NCI-H2081 treated with DMSO at 0.1 percent for 48 hours (cell line): ENCODE results near the gene PCLO.
"Not testable (repeated sequence)": the region's sequence is repeated elsewhere in the genome, so short reads cannot be mapped to it uniquely, and the experiment has no call there.

Source experiments
- DNase-seq: peaks from one replicate; lab custom pipeline; 2025; lab: John Stamatoyannopoulos, UW

Gene PCLO

DNA sequence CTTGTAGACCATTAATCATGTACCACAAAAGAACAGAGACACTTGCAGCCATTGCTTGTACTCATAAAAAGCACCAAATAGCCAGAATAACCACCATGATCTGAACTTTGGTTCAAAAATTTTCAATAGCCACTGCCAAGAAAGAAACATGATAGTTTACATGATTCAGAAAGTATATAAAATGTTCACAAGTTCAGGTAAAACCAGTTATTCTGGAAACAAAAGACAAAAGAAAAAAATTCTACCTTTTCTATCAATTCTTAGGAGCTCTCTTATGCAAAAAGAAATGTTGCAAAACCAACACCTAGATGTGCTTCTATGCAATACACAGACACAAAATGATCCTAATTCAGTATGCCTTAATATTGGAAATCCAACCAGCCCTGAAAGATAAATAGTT, 108.7 kb downstream of the PCLO start:
- DNase-seq, result no peak

DNA sequence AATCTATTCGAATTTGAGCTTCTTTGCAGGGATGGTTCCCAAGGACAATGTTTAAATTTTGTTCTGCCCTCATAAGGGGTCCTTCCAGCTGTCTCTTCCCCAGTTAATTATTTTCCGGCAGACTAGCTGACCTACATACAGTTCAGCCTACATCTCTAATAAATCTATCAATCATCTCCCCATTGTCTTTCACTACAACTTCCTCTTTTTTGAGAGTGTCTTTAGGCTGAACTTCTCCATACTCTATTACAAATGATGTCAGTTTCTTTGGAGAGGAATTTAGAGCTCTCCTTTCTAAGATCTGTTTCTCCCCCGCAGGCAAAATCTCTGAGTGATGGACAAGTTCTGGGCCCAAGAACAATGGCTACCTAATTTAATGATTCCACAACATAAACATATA, 122.2 kb downstream of the PCLO start:
- no peak for DNase-seq

DNA sequence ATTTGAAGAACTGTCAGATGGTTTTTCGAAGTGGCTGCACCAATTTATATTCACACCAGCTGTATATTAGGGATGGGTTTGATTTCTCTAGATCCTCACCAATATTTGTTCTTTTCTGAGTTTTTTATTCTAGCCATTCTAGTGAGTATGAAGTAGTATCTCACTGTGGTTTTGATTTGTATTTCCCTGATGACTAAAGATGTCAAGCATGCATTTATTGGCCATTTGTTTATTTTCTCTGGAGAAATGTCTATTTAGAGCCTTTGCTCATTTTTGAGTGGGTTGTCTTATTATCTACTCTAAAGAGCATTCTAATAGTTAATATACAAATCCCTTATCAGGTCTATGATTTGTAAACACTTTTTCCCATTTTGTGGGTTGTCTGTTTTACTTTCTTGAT, 123.9 kb downstream of the PCLO start:
- no peak for DNase-seq

DNA sequence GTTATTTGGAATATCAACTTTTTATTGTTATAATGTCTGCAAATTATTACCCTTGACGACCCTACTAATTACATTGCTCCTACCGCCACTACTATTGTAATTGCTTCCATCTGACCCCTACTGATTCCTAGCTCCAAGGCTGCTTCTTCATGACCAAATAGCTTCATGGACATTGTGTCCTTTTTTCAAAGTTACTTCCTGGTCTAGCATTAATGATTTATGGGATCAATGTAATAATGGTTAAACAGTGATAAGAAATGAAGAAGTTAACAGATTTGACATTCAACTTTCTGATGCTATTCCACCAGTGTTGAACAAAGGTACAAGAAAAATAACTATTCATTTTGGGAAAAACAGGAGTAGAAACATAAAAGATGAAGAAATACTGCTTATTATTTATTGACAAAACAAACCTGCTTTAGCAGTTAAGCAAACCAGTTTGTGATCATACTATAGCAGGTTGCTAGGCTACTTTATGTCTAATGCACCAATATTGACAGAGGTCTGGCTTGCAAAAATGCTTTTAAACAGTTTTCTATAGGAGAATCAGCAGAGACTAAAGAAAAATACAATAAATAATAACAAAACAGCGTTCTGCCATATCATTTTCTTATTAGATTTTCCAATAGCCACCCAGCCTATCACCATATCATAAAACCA, 125.8 kb downstream of the PCLO start:
- no peak for DNase-seq

DNA sequence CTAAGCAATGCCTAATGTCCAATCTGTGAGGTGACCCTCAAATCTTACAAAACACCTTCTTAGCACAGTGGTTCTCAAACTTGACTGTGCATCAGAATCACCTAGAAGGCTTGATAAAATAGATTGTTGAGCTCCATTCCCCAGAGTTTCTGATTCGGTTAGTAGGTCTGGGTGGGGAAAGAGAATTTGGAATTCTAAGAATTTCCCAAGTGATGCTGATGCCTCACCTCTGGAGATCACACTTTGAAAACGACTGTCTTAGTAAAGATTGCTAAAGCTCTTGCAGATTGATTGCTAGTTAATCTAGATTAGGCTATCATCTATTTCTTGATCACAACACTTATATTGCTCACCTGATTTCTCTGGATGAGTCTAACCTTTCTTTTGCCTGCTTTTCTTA, 126.6 kb downstream of the PCLO start:
- no peak for DNase-seq

DNA sequence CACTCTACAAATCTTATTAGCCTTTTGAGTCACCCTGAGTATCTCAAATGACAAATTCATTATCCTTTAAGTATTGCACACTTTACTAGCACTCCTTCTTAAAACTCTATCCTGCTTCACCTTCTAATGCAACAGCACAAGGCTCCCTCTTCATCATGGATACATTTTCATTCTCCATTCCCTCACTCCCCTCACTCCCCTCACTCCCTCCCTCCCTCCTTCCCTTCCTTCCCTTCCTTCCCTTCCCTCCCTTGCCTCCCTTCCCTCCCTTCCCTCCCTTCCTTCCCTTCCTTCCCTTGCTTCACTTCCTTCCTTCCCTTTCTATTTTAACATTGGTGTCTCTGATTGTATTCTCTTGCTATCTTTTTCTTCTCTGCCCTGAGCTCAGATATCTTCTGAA, 130.5 kb downstream of the PCLO start:
- no peak for DNase-seq

DNA sequence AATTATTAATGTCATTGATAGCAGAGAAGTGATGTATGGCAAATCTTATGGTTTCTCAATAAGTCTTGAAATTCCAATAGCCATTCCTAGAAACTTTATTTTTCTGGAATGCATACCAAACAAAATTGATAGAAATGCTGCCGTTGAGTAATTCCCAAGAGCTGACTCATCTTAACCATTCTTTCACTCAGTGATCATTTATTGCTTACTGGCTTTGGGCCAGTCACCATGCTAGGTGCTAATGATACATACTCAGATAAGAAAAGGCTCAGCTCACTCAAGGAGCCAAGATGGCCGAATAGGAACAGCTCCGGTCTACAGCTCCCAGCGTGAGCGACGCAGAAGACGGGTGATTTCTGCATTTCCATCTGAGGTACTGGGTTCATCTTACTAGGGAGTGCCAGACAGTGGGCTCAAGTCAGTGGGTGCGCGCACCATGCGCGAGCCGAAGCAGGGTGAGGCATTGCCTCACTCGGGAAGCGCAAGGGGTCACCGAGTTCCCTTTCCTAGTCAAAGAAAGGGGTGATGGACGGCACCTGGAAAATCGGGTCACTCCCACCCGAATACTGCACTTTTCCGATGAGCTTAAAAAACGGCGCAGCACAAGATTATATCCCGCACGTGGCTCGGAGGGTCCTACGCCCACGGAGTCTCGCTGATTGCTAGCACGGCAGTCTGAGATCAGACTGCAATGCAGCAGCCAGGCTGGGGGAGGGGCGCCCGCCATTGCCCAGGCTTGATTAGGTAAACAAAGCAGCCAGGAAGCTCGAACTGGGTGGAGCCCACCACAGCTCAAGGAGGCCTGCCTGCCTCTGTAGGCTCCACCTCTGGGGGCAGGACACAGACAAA, 138.6 kb downstream of the PCLO start:
- DNase-seq, result not testable (repeated sequence)

DNA sequence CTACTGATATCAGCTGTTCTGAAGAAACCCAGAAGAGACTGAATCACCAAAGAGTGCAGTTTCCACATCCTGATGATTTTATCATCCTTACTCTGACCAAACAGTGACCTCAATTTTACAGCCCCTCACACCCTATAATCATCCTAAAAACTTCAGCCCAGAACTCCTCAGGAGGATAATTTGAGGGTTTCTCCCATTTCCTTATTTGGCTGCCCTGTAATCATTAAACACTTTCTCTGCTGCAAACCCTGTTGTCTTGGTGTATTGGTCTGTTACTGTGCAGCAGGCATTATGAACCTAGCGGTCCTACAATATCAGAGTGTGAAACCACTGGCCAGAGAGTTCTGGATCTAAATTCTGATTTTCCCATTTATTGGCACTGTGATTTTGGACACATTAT, 141.7 kb downstream of the PCLO start:
- no peak for DNase-seq

DNA sequence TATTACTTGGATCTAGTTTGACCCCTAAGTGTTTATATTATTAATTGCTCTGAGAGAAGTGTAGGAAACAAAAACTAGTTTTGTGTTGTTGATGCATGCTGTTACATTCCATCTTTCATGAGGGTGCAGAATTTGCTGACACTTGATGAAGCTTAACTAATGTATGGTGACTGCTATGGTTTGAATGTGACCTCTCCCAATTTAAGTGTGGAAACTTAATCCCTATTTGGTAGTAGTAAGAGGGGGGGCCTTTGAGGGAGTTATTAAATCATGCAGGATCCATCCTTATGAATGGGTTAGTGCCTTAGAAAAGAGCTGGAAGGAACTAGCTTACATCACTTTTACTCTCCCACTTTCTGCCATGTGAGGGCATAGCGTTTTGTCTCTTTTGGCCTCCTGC, 142.5 kb downstream of the PCLO start:
- DNase-seq, result no peak

DNA sequence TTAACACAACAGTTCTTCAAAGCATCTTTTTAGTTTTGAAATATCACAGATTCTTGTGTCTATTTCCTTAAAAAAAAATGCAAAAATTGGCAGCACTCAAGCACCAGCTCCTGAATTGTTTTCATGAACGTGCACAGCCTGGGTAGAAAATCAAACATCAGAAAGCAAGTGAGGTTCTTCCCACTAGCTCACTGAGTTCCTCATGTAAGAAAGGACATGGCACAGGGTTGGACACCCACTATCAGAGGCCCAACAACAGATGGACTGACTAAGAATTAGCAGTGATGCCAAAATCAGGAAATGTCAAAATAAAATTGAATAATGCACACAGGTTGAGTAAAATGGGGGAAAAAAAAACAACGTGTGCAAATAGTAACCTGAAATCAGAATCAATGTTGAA, 146.8 kb downstream of the PCLO start:
- DNase-seq, result no peak

DNA sequence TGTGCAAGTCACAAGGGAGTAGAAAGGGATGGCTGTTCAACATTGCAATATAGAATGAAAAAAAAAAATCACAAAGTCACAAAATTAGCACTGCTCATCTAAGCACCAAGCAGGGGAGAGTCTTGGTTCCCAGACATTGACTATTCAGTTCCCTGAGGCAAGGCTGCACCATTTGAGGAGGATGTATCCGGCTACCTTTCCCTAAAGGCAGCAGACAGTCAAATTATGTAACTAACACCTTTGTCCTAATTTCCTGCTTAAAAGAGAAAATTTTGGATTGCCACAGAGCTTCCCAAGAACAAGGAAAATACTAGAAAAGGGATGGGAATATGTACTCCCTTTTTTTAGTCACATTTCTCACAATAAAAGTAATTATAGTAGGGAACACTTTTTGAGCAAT, 148.1 kb downstream of the PCLO start:
- no peak for DNase-seq

DNA sequence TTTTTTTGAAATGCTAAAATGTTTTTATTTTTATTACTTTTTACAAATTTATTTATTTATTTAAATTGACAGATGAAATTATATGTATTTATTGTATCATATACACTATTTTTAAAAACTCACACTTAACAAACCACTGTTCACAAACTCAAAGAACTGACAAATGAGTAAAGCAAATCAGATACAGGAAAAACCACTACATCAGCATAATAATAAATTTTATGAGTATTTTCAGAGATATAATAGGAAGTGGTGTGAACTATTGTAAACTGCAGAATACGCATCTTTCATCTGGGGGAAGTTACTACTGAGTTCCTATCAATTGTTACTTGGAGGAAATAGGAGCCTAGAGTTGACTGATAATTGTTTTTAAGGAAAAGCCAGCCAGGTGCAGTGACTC, 150.7 kb downstream of the PCLO start:
- no peak for DNase-seq

DNA sequence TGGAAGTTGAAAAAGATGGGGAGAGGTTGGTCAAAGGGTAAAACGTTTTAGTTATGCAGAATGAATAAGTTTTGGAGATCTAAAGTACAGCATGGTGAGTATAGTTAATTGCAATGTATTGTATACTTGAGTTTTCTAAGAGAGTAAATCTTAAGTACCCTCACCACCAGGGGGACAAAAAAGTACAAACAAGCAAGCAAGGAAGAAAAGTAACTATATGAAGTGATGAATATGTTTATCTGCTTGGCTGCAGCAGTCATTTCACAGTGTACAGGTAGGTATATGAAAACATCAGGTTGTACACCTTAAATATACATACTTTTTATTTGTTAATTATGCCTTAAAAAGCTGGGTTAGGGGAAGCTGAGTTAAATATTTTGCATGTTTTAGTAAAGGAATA, 157.3 kb downstream of the PCLO start:
- no peak for DNase-seq

DNA sequence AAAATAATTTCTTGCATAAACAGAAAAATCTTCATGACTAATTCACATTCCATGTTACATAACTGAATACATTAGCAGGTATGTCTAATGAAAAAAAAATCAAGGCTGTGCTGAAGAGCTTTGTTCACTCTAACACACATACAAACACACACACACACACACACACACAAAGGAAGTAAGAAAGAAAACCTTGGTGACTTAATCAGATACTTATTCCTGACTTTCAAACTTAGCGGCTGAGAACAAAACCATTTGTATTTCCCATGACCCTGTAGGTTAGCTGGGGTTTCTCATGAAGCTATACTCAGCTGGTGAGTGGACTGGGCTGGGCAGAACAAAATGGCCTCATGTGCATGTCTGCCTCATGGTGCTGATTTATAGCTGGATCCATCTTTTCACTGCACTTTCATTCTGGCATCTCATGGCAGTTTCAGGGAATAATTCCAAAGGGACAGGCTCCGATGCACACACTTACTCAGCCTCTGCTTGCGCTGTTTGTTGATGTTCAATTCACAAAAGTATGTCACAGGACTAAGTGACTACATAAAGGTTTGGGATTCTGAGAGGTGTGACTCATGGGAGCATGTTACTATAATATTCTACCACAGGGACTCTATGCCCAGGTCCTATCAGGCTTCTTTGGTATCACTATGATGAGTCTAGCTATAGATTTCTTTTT, 161.2 kb downstream of the PCLO start:
- no peak for DNase-seq

DNA sequence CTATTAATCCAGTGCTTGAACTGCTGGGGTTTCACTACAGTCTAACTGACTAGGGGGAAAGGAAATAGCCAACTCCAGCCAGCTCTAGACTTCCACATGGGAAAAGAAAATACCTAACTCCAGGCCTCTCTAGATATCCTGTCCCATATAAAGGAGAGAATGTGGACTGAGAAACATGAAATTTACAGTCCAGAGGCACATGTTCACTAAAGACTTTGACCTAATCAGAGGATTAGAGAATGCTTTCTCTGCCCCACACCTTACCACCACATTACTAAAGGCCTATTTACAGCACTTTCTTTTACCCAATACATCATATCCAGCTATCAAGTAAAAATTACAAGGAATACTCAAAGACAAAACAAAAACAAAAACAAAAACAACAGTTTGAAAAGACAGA, 164.2 kb downstream of the PCLO start:
- DNase-seq, result no peak

DNA sequence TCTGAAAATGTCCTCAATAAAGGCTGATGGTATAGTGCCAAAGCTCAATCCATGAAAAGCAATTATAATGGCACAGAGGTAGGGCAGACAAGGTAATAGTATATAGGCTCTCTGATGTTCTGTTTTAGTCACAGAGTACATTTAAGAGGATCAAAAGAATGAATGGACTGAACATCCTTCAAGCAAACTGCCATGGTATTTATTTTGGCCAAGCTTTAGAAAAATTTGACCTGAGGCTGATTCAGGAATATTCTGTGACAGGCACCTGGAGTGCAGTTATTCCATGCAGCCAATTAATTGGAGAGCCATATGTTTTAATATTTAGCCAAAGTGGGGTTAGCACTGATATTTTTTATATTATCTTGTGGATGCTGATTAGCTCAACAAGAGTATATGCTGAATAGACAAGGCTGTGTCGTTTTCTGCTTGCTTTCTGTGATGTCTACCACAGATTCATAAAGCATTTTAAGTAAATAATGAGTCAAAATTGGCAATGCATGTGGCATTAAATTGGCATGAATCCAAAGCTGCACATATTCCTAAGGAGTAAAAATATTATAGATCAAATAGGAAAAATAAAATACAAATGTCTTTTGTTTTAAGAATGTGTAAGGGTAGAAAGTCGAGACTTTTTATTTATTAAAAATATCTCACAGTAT, 177.4 kb downstream of the PCLO start:
- no peak for DNase-seq

DNA sequence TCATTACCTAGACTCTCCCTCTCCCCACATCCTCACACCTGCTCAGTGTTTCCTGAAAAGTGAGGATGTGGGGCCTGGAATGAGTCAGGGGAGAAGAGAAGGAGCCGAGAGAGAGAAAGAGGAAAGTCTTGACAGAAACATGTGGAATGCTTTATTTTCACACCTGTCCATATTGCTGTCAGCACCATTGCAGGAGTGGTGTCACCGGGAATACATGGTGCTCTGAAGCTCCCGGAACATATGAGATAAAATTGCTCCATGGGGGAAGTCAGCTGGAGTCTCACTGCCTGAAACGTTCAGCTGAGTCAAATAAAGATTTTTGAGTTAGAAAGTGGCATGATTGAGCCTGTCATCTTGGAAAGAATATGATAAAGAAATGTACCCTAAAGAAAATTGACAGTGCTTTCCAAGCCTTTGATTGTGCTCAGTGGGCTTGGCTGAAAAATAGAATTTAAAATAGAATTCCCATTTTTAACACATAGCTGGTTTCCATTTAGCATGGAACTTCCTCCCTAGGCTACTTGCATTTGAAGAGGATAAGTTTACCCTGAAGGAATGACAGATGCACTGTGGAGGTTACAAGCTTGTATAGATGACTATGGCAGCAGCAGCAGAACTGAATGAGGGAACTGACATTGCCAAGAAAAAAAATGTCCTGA, 182.4 kb downstream of the PCLO start:
- no peak for DNase-seq

DNA sequence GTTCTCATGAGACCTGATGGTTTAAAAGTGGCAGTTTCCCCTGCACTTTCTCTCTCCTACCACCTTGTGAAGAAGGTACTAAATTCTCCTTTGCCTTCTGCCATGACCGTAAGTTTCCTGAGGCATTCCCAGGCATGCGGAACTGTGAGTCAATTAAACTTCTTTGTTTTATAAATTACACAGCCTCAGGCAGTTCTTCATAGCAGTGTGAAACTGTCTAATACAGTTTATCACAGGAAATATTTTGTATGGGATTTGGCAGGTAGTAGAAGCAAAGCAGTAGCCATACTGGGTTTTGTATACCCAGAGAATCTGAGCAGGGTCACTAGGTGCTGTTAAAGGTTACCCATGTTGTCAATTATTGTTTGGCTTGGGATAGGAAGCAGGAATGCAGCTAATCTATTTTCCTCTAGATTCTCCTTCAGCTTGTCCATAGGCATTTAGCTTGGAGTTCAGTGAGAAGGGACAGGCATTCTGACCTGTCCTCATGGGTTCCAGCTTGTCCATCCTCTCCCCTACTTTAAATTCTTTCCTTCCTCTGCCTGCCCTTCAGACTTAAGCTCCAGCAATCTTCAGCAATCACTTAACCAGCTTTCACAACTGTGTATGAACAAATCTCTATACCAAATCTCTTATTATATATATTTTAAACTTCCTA, 186.7 kb downstream of the PCLO start:
- no peak for DNase-seq

DNA sequence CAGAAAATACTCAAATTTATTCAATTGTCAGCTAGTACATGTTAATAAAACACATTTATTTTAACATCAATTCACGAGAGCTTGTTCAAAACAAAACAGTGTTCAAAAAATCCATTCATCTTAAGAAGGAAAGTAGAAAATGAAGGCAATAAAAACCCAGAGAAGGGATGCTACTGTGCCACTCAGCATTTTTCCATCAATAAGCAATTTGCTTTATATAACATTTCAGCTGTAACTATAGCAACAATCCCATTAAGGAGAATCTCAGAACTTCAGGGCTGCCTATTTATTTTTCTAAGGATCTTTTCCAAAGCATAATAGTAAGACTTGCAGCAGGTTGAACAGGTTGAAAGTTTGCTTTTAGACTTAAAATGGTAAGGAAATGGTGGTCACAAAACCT, 190.5 kb downstream of the PCLO start:
- no peak for DNase-seq

DNA sequence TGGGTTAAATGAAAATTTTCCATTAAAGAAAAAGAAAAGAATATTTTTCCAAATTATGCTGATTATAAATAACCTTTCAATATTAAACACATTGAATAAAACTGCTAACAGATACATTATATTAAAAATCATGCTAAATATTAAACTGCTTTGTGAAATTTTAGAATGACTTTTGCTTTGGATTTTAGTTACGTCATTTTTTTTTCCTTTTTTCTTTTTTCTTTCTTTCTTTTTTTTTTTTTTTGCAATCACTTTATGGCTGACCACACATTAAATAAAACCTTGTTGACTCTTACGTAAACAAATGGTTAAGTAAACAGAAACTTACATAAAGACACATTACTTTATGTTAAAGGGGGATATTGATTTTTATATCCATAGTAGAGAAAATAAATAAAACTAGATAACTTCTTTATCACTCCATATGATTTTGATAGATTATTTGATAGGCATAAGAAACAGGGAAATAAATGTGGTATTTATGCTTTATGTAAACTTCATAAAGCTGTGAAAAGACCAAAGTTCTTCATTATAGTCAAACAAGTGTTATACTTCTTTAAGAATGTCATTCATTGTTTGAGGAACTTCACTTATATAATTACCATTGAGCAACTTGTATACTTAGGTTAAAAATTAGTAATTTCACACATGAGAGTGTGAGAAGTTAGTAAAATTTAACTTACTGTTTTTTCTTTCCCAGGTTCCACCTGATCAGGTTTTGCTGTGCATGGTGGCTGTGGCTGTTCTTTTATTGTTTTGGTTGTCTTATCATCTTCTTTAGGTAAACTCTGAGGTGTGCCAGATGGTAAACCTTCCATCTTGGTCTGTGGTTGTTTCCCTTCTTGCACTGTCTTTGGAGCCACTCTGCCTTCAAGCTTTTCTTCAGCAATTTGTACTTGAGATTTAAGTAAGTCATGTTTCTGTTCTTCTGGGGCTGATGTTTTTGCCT, 197.3 kb downstream of the PCLO start:
- DNase-seq, result no peak
